OCI-LY3 (cell line): ENCODE data around the gene CKAP5.

ENCODE experiments used
- H2AFZ ChIP-seq: fragments of 200-600, 300-600 bp; shearing (Covaris generic); 2 replicates; pipeline ENCODE4 v1.6.0; 2014; ENCODE audit warnings: antibody characterized with exemption, low read depth, low read length
- H3K27ac ChIP-seq: fragments of 200-600, 300-600 bp; sonication (generic); 2 replicates; pipeline ENCODE4 v1.5.1; 2014; ENCODE audit warnings: mild to moderate bottlenecking, low read length, moderate library complexity, mixed read lengths
- H3K27me3 ChIP-seq: fragments of 200-600, 300-600 bp; sonication (generic); 2 replicates; pipeline ENCODE4 v1.6.1; 2014; ENCODE audit warnings: low read depth, low read length, mixed read lengths
- H3K36me3 ChIP-seq: fragments of 200-600, 300-600 bp; sonication (generic); replicated peaks from 2 replicates; pipeline ENCODE3; 2014; ENCODE audit warnings: low read depth, low read length, mixed read lengths
- H3K4me1 ChIP-seq: fragments of 300-600, 200-600 bp; sonication (generic); 2 replicates; pipeline ENCODE4 v1.6.1; 2014; ENCODE audit warnings: low read length, mixed read lengths
- H3K4me2 ChIP-seq: fragments of 200-600, 300-600 bp; sonication (generic); 2 replicates; pipeline ENCODE4 v1.6.1; 2014; ENCODE audit warnings: low read length, mixed read lengths
- H3K4me3 ChIP-seq: fragments of 300-600, 200-600 bp; sonication (generic); 2 replicates; pipeline ENCODE4 v1.5.1; 2014; ENCODE audit warnings: antibody characterized with exemption, mild to moderate bottlenecking, low read length, moderate library complexity
- H3K79me2 ChIP-seq: fragments of 300-600, 200-600 bp; shearing (Covaris generic); 2 replicates; pipeline ENCODE4 v1.6.1; 2014; ENCODE audit warnings: mild to moderate bottlenecking, low read length, mixed read lengths
- H3K9ac ChIP-seq: fragments of 300-600, 200-600 bp; shearing (Covaris generic); 2 replicates; pipeline ENCODE4 v1.6.0; 2014; ENCODE audit warnings: mild to moderate bottlenecking, low read length, moderate library complexity
- H3K9me3 ChIP-seq: fragments of 200-600, 300-600 bp; shearing (Covaris generic); 2 replicates; pipeline ENCODE4 v1.6.1; 2014; ENCODE audit warnings: low read length, mixed read lengths; ENCODE audit not compliant: insufficient read depth
- H4K20me1 ChIP-seq: fragments of 200-600, 300-600 bp; sonication (generic); 2 replicates; pipeline ENCODE4 v1.6.1; 2016; ENCODE audit warnings: low read length, mixed read lengths; ENCODE audit not compliant: insufficient read depth
- EZH2phosphoT487 ChIP-seq: fragments of 200-600 bp; shearing (Covaris generic); IDR thresholded peaks from 2 replicates; pipeline ENCODE4 v1.6.1; 2018; ENCODE audit warnings: antibody characterized with exemption, mixed run types, low read depth
- TF ChIP-seq, protein P1 (sequence below): fragments of 200-600, 300-600 bp; sonication (generic); IDR thresholded peaks from 2 replicates; pipeline ENCODE4 v1.5.1; 2014; ENCODE audit warnings: antibody characterized with exemption, low read length, low read depth

CKAP5 gene

DNA sequence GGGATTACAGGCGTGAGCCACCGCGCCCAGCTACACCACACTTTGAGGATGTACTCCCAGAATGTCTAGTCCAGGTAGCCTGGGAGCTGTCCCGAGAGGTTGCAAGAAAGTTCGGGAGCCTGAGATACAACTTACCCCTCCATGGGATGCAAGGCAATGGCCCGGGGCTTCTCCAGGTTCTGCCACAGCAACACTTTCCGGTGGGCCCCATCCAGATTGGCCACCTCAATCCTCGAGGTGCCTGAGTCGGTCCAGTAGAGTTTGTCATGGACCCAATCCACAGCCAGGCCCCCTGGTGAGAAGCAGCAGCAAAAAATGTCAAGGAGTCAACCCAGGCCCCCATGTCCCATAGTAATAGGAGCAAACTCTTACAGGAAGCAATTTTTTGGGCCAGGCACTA, 46.8 kb upstream of the CKAP5 start:
- TF ChIP-seq, protein P1, sequence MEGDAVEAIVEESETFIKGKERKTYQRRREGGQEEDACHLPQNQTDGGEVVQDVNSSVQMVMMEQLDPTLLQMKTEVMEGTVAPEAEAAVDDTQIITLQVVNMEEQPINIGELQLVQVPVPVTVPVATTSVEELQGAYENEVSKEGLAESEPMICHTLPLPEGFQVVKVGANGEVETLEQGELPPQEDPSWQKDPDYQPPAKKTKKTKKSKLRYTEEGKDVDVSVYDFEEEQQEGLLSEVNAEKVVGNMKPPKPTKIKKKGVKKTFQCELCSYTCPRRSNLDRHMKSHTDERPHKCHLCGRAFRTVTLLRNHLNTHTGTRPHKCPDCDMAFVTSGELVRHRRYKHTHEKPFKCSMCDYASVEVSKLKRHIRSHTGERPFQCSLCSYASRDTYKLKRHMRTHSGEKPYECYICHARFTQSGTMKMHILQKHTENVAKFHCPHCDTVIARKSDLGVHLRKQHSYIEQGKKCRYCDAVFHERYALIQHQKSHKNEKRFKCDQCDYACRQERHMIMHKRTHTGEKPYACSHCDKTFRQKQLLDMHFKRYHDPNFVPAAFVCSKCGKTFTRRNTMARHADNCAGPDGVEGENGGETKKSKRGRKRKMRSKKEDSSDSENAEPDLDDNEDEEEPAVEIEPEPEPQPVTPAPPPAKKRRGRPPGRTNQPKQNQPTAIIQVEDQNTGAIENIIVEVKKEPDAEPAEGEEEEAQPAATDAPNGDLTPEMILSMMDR, result no peak
- no peak for TF ChIP-seq EZH2phosphoT487
- no peaks in the 10 kb centered on the region for H3K79me2 ChIP-seq
- peaks cover 3% of the 10 kb centered on the region; the same call in 1 of the 2 replicates for H3K4me1 ChIP-seq
- no peak overlapping the region for H3K4me3 ChIP-seq
- H3K4me2 ChIP-seq, result no peak overlapping the region
- no peak overlapping the region for H3K27ac ChIP-seq
- no peaks in the 10 kb centered on the region for H3K36me3 ChIP-seq
- no peaks in the 10 kb centered on the region for H4K20me1 ChIP-seq
- no peak overlapping the region for H2AFZ ChIP-seq
- no peaks in the 10 kb centered on the region for H3K27me3 ChIP-seq
- H3K9ac ChIP-seq, result no peak overlapping the region
- no peaks in the 10 kb centered on the region for H3K9me3 ChIP-seq

DNA sequence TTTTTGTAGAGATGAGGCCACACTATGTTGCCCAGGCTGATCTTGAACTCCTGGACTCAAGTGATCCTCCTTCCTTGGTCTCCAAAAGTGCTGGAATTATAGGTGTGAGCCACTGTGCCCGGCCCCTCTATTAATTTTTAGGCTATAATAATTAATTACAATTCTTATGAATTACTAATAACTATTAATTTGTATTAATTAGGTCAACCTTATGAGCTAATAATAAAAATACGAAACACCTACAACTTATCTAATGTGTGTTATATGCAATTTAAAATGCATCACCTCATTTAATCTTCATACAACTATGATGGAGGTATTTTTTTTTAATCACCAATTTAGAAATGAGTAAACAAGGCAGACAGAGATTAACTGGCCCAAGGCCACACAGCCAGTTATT, 46.0 kb upstream of the CKAP5 start:
- Histone ChIP-seq H3K4me1 (peaks cover 3% of the 10 kb centered on the region; the same call in 1 of the 2 replicates), H4K20me1 (no peaks in the 10 kb centered on the region), H3K9me3 (no peaks in the 10 kb centered on the region), H2AFZ (no peak overlapping the region), H3K9ac (no peak overlapping the region), H3K4me2 (no peak overlapping the region), H3K79me2 (no peaks in the 10 kb centered on the region), H3K36me3 (no peaks in the 10 kb centered on the region), H3K27ac (no peak overlapping the region), H3K4me3 (no peak overlapping the region), H3K27me3 (no peaks in the 10 kb centered on the region)
- TF ChIP-seq EZH2phosphoT487, result no peak
- TF ChIP-seq, protein P1, result no peak

DNA sequence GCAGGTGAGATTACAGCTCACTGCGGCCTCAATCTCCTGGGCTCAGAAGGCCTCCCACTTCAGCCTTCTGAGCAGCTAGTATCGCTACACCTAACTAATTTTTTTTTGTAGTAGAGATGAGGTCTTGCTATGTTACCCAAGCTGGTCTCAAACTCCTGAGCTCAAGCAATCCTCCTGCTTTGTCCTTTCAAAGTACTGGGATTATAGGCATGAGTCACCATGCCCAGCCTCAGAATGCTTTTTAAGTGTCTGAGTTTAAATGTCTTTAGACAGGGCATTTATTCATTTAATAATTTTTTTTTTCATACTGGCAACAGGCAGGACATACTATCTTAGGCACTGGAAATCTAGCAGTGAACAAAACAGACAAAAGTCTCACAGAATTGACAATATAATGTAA, 44.6 kb upstream of the CKAP5 start:
- Histone ChIP-seq H3K4me3 (no peak overlapping the region), H3K4me1 (peaks cover 3% of the 10 kb centered on the region; the same call in 1 of the 2 replicates), H2AFZ (no peak overlapping the region), H4K20me1 (no peaks in the 10 kb centered on the region), H3K9me3 (no peaks in the 10 kb centered on the region), H3K9ac (no peak overlapping the region), H3K79me2 (no peaks in the 10 kb centered on the region), H3K27ac (no peak overlapping the region), H3K27me3 (no peaks in the 10 kb centered on the region), H3K36me3 (peaks cover 4% of the 10 kb centered on the region), H3K4me2 (no peak overlapping the region)
- TF ChIP-seq EZH2phosphoT487, result no peak
- TF ChIP-seq, protein P1, result no peak

DNA sequence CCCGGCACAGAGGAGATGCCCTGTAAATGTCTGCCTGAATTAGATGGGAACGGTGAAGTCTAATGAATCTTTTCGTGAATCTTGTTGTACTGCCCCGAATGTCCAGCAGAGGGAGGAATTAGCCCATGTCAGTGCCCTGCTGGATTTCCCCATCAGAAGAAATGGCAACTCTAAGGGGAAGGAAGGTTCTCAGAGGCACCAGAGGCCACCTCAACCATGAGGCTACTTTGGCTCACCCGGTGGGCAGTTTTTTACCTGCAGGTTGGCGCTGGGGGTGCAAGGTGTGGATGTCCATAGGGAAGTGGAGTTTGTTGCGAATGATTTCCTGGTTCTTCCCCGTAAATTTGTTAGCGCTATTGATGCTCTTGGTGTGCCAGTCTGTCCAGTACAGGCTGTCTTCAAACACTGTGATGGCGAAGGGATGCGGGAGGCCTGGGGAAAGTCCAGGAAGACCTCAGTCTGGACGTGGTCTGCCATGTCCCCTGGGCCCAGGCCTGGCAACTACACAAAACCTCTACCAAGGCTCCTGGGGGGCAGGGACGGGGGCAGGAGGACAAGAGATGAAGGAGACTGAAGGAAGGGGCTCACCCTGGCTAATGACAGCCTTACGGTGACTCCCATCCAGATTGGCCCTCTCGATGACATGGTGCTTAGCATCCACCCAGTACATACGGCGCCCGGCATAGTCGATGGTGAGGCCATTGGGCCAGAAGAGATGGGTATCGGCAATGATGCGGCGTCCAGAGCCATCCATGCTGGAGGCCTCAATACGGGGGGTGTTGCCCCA, 43.8 kb upstream of the CKAP5 start:
- Histone ChIP-seq H2AFZ (no peak overlapping the region), H3K27ac (no peak overlapping the region), H4K20me1 (no peaks in the 10 kb centered on the region), H3K36me3 (peaks cover 4% of the 10 kb centered on the region), H3K4me2 (no peak overlapping the region), H3K9me3 (no peaks in the 10 kb centered on the region), H3K4me3 (no peak overlapping the region), H3K79me2 (no peaks in the 10 kb centered on the region), H3K4me1 (peaks cover 3% of the 10 kb centered on the region; the same call in 1 of the 2 replicates), H3K27me3 (no peaks in the 10 kb centered on the region), H3K9ac (no peak overlapping the region)
- TF ChIP-seq, protein P1, result peak; percentile 89
- no peak for TF ChIP-seq EZH2phosphoT487
